Stimulated activated CD4-positive, alpha-beta T cell treated with anti-CD3 and anti-CD28 coated beads, Interleukin-4, amount 100 ng/mL, for 48 hours (primary cell): Measurements from ENCODE around the gene P2RY8.
"Not testable (repeated sequence)": the region's sequence is repeated elsewhere in the genome, so short reads cannot be mapped to it uniquely, and the experiment has no call there.

Experiments used
- DNase-seq, 2 donors: peaks; one replicate each; pipeline ENCODE4 v3.0.0-alpha.2; 2020; ENCODE audit warnings: low read depth in 2 of 2

Gene P2RY8

GRCh38 chrX:1444561-1445500, 92.2 kb downstream of the P2RY8 start:
- no peak for DNase-seq

GRCh38 chrX:1443496-1444075, 93.4 kb downstream of the P2RY8 start:
- DNase-seq = no peak

GRCh38 chrX:1442724-1443367, 94.1 kb downstream of the P2RY8 start:
- DNase-seq = no peak

- DNase-seq = no peak
These were observed 94.8 kb downstream of the P2RY8 start for GRCh38 chrX:1442016-1442665.

- no peak for DNase-seq
These were observed 96.5 kb downstream of the P2RY8 start for GRCh38 chrX:1440506-1440905.

GRCh38 chrX:1435241-1435895, 101.6 kb downstream of the P2RY8 start:
- DNase-seq = no peak

GRCh38 chrX:1434871-1435240, 102.1 kb downstream of the P2RY8 start:
- DNase-seq = no peak

- DNase-seq = no peak
These were observed 103.2 kb downstream of the P2RY8 start for GRCh38 chrX:1433646-1434357.

GRCh38 chrX:1430451-1430850, 106.5 kb downstream of the P2RY8 start:
- DNase-seq = no peak

GRCh38 chrX:1427756-1428155, 109.2 kb downstream of the P2RY8 start:
- no peak for DNase-seq

- DNase-seq = not testable (repeated sequence)
These were observed 110.7 kb downstream of the P2RY8 start for GRCh38 chrX:1426321-1426720.

- DNase-seq = no peak
These were observed 111.6 kb downstream of the P2RY8 start for GRCh38 chrX:1425381-1425780.

GRCh38 chrX:1424147-1424851, 112.7 kb downstream of the P2RY8 start:
- DNase-seq = no peak

- DNase-seq = no peak
These were observed 113.8 kb downstream of the P2RY8 start for GRCh38 chrX:1423215-1423614.

- DNase-seq = no peak
These were observed 114.9 kb downstream of the P2RY8 start for GRCh38 chrX:1422135-1422465.

GRCh38 chrX:1421433-1422134, 115.4 kb downstream of the P2RY8 start:
- no peak for DNase-seq

GRCh38 chrX:1420371-1420770, 116.6 kb downstream of the P2RY8 start:
- DNase-seq = no peak

- DNase-seq = no peak
These were observed 117.2 kb downstream of the P2RY8 start for GRCh38 chrX:1419545-1420355.

- DNase-seq = no peak
These were observed 118.0 kb downstream of the P2RY8 start for GRCh38 chrX:1418901-1419544.
